ENCODE results near the gene NPAS3. TPM values are rescaled to one million over a fixed set of nuclear protein-coding genes. Genes with fewer than 3 reads are reported as not detected.

Gene NPAS3
- total RNA-seq = 0.26 and 0.50 TPM in 2 replicates
- 0.08 and 0.10 TPM in 2 replicates for polyA plus RNA-seq
- polyA plus RNA-seq (2012) = 0.05 and 0.09 TPM in 2 replicates
- polyA minus RNA-seq (ENCODE audit: low replicate concordance) = not detected in 2 replicates

- TF ChIP-seq EZH2 (IDR thresholded peaks at IDR 0.05; ENCODE audit: low read length, missing control alignments) = no peak
- Histone ChIP-seq H3K4me3 (replicated peaks in 1 of 4; ENCODE audit: control extremely low read depth in 1 of 4, insufficient read depth in 1 of 4, low read depth in 3 of 4, low read length in 4 of 4) (peak within 1 kb of the TSS; percentile 37 to 62 (median 44)), H3K79me2 (ENCODE audit: control insufficient read depth, insufficient read depth, low read length) (no peaks in the 10 kb centered on the region), H3K4me2 (ENCODE audit: extremely low read depth, insufficient read depth, low read length) (peak within 1 kb of the TSS; percentile 74), H2AFZ (ENCODE audit: low read length) (peak within 1 kb of the TSS; percentile 10), H3K27me3 (ENCODE audit: control insufficient read depth, insufficient read depth, low read length) (peaks cover 30% of the 10 kb centered on the region), H3K27ac (ENCODE audit: insufficient read depth, low read length) (no peak within 1 kb of the TSS), H3K9me3 (ENCODE audit: control insufficient read depth, insufficient read depth, low read depth, low read length) (no peaks in the 10 kb centered on the region), H3K36me3 (ENCODE audit: control insufficient read depth, insufficient read depth, low read length) (no peaks in the 10 kb centered on the region), H3K9ac (ENCODE audit: insufficient read depth, low read length) (peak within 1 kb of the TSS; percentile 41), H3K4me1 (ENCODE audit: control insufficient read depth, extremely low read depth, insufficient read depth, low read length) (no peaks in the 10 kb centered on the region), H4K20me1 (ENCODE audit: control insufficient read depth, extremely low read depth, insufficient read depth, low read length) (no peaks in the 10 kb centered on the region)
- peak in 1 of 2 donors; percentile 23 for DNase-seq (ENCODE audit: low read depth in 2 of 2)
These were observed at the start of gene NPAS3 for GRCh38 chr14:32938719-32939253. TSS of gene NPAS3 (plus strand) at chr14:32938879.

- Histone ChIP-seq H3K9ac (ENCODE audit: insufficient read depth, low read length) (peak overlapping the region; percentile 13), H3K27me3 (ENCODE audit: control insufficient read depth, insufficient read depth, low read length) (no peaks in the 10 kb centered on the region), H3K4me1 (ENCODE audit: control insufficient read depth, extremely low read depth, insufficient read depth, low read length) (no peaks in the 10 kb centered on the region), H3K79me2 (ENCODE audit: control insufficient read depth, insufficient read depth, low read length) (no peaks in the 10 kb centered on the region), H3K36me3 (ENCODE audit: control insufficient read depth, insufficient read depth, low read length) (no peaks in the 10 kb centered on the region), H3K9me3 (ENCODE audit: control insufficient read depth, insufficient read depth, low read depth, low read length) (no peaks in the 10 kb centered on the region), H3K4me3 (replicated peaks in 1 of 4; ENCODE audit: control extremely low read depth in 1 of 4, insufficient read depth in 1 of 4, low read depth in 3 of 4, low read length in 4 of 4) (peak overlapping the region; percentile 54 to 68 (median 62)), H3K4me2 (ENCODE audit: extremely low read depth, insufficient read depth, low read length) (peak overlapping the region; percentile 80), H4K20me1 (ENCODE audit: control insufficient read depth, extremely low read depth, insufficient read depth, low read length) (no peaks in the 10 kb centered on the region), H3K27ac (ENCODE audit: insufficient read depth, low read length) (peak overlapping the region; percentile 57), H2AFZ (ENCODE audit: low read length) (peak overlapping the region; percentile 96)
- TF ChIP-seq CTCF (conservative IDR thresholded peaks at IDR 0.05 in 1 of 2, IDR thresholded peaks at IDR 0.05 in 1 of 2; ENCODE audit: low read depth in 1 of 2, low read length in 2 of 2) = no peak
- TF ChIP-seq EZH2 (IDR thresholded peaks at IDR 0.05; ENCODE audit: low read length, missing control alignments) = no peak
- peak; percentile 35 to 66 for DNase-seq (ENCODE audit: low read depth in 2 of 2)
These were observed 41.5 kb upstream of the NPAS3 start for GRCh38 chr14:32896979-32897697.

GRCh38 chr14:32897698-32898064, 41.0 kb upstream of the NPAS3 start:
- H3K36me3 ChIP-seq (ENCODE audit: control insufficient read depth, insufficient read depth, low read length) = no peaks in the 10 kb centered on the region
- no peak overlapping the region for H3K27ac ChIP-seq (ENCODE audit: insufficient read depth, low read length)
- H3K79me2 ChIP-seq (ENCODE audit: control insufficient read depth, insufficient read depth, low read length) = no peaks in the 10 kb centered on the region
- no peak overlapping the region for H3K9ac ChIP-seq (ENCODE audit: insufficient read depth, low read length)
- H3K4me1 ChIP-seq (ENCODE audit: control insufficient read depth, extremely low read depth, insufficient read depth, low read length) = no peaks in the 10 kb centered on the region
- H3K4me3 ChIP-seq (replicated peaks in 1 of 4; ENCODE audit: control extremely low read depth in 1 of 4, insufficient read depth in 1 of 4, low read depth in 3 of 4, low read length in 4 of 4) = peak overlapping the region; percentile 54 to 68 (median 62)
- TF ChIP-seq CTCF (conservative IDR thresholded peaks at IDR 0.05 in 1 of 2, IDR thresholded peaks at IDR 0.05 in 1 of 2; ENCODE audit: low read depth in 1 of 2, low read length in 2 of 2) = no peak
- no peak for TF ChIP-seq EZH2 (IDR thresholded peaks at IDR 0.05; ENCODE audit: low read length, missing control alignments)
- peak overlapping the region; percentile 96 for H2AFZ ChIP-seq (ENCODE audit: low read length)
- no peaks in the 10 kb centered on the region for H3K27me3 ChIP-seq (ENCODE audit: control insufficient read depth, insufficient read depth, low read length)
- DNase-seq (ENCODE audit: low read depth in 2 of 2) = no peak
- H3K4me2 ChIP-seq (ENCODE audit: extremely low read depth, insufficient read depth, low read length) = peak overlapping the region; percentile 80
- H3K9me3 ChIP-seq (ENCODE audit: control insufficient read depth, insufficient read depth, low read depth, low read length) = no peaks in the 10 kb centered on the region
- no peaks in the 10 kb centered on the region for H4K20me1 ChIP-seq (ENCODE audit: control insufficient read depth, extremely low read depth, insufficient read depth, low read length)
